HG03354 (cell line): ENCODE results near the gene KY.
"Not testable (repeated sequence)": the region's sequence is repeated elsewhere in the genome, so short reads cannot be mapped to it uniquely, and the experiment has no call there.

ENCODE experiments used
- ATAC-seq: cut with Tn5 transposase; IDR thresholded peaks from one replicate; pipeline ENCODE4 v1.9.1; 2021; ENCODE audit warnings: mild to moderate bottlenecking; ENCODE audit not compliant: unreplicated experiment, poor library complexity, severe bottlenecking

KY gene

DNA sequence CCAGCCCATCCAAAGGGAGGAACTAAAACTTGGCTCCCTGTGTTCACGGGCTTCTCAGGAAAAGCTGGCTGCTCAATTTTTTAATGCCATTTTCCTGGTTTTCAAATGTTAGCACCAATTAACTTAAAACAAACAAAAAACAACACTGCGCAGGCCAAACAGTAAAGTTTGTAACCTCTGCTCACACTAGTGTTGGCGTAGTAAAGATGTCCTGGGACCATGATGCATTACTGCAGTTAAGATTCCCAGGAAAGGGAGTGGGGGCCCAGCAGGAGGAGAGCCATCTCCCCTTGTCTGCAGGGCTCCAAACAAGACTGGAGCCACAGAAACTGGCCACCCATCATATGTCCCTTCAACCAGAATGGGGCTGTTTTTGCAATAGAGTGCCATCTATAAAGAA is 74.0 kb downstream of the KY start:
- ATAC-seq = no peak

GRCh38 chr3:134576426-134576825 is 74.4 kb downstream of the KY start:
- no peak for ATAC-seq

GRCh38 chr3:134569899-134570298 is 80.9 kb downstream of the KY start:
- not testable (repeated sequence) for ATAC-seq

GRCh38 chr3:134568790-134569189 is 82.0 kb downstream of the KY start:
- ATAC-seq = no peak

DNA sequence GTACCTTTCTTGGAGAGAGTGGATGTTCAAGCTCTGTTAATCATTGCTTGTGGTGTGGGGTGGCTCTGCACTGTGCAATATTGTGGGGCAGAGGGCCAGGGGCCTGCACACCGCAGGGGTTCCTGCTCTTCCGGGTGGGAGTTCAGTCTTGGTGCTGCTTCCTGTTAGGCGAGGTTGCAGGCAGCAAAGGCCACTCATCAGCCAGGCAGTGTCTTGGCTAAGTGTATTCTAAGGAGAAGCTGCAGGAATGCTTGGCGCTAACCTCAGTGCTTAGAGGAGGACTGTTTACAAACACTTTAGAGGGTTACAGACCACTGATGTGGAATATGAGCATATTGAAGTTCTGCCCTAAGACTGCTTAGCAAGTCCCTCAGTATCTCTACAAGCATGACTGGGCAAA is 83.2 kb downstream of the KY start:
- ATAC-seq = no peak

DNA sequence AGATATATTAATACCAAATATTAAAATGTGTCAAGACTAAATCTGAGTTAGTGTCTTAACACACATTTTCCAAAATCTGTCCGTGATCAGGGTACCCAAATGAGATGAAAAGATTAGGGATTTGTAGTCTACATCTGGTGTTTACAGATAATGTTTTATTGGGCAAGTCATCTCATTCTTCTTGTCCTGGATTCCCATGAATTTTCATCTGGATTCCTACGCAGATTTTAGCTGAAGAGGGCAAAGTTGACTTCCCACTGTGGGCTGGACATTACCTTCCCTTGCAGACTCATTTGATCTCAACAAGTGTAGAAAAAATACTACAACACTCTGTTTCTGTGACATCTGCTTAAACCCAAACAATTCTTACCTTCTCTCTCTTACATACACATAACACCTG is 85.8 kb downstream of the KY start:
- ATAC-seq = no peak

GRCh38 chr3:134563601-134564000 is 87.2 kb downstream of the KY start:
- no peak for ATAC-seq

DNA sequence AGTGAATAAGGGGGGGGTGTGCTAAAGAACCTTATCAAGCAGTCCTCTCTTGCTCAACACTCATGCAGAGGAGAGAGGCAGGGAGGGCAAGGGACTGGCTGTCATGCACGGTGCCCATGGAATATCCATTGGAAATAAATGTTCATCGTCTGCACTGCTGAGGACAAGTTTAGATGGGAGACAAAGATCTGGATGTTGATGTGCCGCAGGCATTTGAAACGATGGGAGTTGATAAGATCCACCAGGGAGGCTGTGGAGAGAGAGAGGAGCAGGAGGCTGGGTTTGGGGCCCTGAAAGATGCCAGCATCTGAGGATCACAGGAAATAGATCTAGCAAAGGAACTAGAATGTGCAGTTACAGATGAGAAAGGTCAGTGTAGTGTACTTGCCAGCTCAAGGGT is 88.8 kb downstream of the KY start:
- ATAC-seq = no peak

DNA sequence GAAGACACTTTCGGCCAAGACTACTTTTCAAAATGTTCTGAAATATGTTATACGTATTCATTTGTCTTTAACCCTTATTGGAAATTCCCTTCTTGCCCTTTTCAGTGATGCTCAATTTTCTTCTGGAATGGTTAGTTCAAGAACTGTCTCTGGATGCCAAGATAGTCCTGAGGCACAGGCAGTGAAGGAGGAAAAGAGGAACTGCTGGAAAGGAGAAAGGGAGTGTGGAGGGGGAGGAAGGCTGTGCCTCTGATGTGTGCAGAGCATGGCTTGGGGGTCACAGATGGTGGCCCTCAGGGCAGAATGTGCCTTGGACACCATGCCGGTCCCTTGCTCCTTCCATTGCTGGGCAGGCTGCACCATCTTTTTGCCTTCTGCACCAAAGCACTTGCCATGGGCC is 91.2 kb downstream of the KY start:
- ATAC-seq = no peak
